Effector memory CD4-positive, alpha-beta T cell (primary cell): ENCODE results near the gene SH2D3A.
"Not testable (repeated sequence)": the region's sequence is repeated elsewhere in the genome, so short reads cannot be mapped to it uniquely, and the experiment has no call there.

ENCODE experiments used
- DNase-seq, 3 donors: peaks; one replicate each; pipeline ENCODE4 v3.0.0-alpha.2; 2020
- H3K27ac ChIP-seq: 2 replicates; pipeline ENCODE4 v1.7.0; 2013; ENCODE audit warnings: mild to moderate bottlenecking, low read length, moderate library complexity; ENCODE audit not compliant: insufficient read depth, poor library complexity, severe bottlenecking
- H3K27me3 ChIP-seq: replicated peaks from 2 replicates; pipeline ENCODE4 v1.7.0; 2013; ENCODE audit warnings: mild to moderate bottlenecking, low read length; ENCODE audit not compliant: insufficient read depth, control insufficient read depth, poor library complexity, severe bottlenecking
- H3K36me3 ChIP-seq: 2 replicates; pipeline ENCODE4 v1.7.0; 2013; ENCODE audit warnings: mild to moderate bottlenecking, low read length, moderate library complexity; ENCODE audit not compliant: control insufficient read depth, insufficient read depth
- H3K4me1 ChIP-seq: 2 replicates; pipeline ENCODE4 v1.7.0; 2013; ENCODE audit warnings: low read length, mild to moderate bottlenecking; ENCODE audit not compliant: control insufficient read depth, insufficient read depth, poor library complexity, severe bottlenecking
- H3K4me3 ChIP-seq: 2 replicates; pipeline ENCODE4 v1.7.0; 2013; ENCODE audit warnings: low read length, low read depth, mild to moderate bottlenecking; ENCODE audit not compliant: insufficient read depth, poor library complexity, severe bottlenecking
- H3K9me3 ChIP-seq: 2 replicates; pipeline ENCODE4 v1.7.0; 2013; ENCODE audit warnings: mild to moderate bottlenecking, low read length, moderate library complexity; ENCODE audit not compliant: control insufficient read depth

Gene SH2D3A

DNA sequence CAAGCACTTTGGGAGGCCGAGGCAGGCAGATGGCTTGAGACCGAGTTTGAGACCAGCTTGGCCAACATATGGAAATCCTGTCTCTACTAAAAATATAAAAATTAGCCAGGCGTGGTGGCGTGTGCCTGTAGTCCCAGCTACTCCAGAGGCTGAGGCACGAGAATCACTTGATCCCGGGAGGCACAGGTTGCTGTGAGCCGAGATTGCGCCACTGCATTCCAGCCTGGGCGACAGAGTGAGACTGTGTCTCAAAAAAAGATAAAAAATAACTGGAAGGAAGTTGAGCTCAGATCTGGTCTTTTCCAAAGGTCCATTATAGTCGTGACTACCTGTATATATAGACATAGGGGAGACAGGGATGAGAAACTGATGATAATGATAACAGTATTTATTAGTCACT, 18.7 kb downstream of the SH2D3A start:
- H3K27ac ChIP-seq, H3K27me3 ChIP-seq, DNase-seq, H3K4me1 ChIP-seq, H3K9me3 ChIP-seq, H3K4me3 ChIP-seq: not testable (repeated sequence)
- H3K36me3 ChIP-seq, result peaks cover 60% of the 10 kb centered on the region

DNA sequence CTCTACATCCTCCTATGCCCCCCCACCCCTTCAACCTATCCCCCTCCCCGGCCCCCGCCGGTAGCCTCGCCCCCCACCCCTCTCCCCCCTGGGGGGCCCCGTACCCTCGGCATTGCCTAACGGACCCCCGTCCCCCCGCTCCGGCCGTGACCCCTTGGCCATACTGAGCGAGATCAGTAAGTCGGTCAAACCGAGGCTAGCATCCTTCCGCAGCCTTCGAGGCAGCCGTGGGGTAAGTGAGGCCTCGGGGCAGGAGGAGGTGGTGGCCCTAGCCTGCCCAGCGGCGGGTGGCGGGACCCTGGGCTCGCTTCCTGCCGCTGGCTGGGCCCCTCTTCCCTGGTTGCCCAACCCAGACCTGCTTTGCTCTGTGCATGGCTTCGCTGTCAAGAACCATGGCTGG, 21.3 kb downstream of the SH2D3A start:
- H3K4me1 ChIP-seq, result peaks cover 2% of the 10 kb centered on the region
- H3K27ac ChIP-seq, result no peak overlapping the region
- DNase-seq, result no peak
- no peaks in the 10 kb centered on the region for H3K27me3 ChIP-seq
- no peaks in the 10 kb centered on the region for H3K9me3 ChIP-seq
- H3K36me3 ChIP-seq, result peaks cover 42% of the 10 kb centered on the region
- no peak overlapping the region for H3K4me3 ChIP-seq

- H3K4me1 ChIP-seq, result peaks cover 16% of the 10 kb centered on the region
- no peak overlapping the region for H3K27ac ChIP-seq
Measured at GRCh38 chr19:6744381-6745301, 22.6 kb downstream of the SH2D3A start.

GRCh38 chr19:6743714-6744380, 23.4 kb downstream of the SH2D3A start:
- DNase-seq, result no peak
- Histone ChIP-seq H3K36me3 (peaks cover 29% of the 10 kb centered on the region), H3K9me3 (no peaks in the 10 kb centered on the region), H3K27me3 (no peaks in the 10 kb centered on the region), H3K27ac (no peak overlapping the region), H3K4me3 (no peak overlapping the region), H3K4me1 (peaks cover 21% of the 10 kb centered on the region)

More at GRCh38 chr19:6744381-6745301, 22.6 kb downstream of the SH2D3A start:
- no peak overlapping the region for H3K4me3 ChIP-seq
- peaks cover 32% of the 10 kb centered on the region for H3K36me3 ChIP-seq
- no peak for DNase-seq
- no peaks in the 10 kb centered on the region for H3K27me3 ChIP-seq
- no peaks in the 10 kb centered on the region for H3K9me3 ChIP-seq

DNA sequence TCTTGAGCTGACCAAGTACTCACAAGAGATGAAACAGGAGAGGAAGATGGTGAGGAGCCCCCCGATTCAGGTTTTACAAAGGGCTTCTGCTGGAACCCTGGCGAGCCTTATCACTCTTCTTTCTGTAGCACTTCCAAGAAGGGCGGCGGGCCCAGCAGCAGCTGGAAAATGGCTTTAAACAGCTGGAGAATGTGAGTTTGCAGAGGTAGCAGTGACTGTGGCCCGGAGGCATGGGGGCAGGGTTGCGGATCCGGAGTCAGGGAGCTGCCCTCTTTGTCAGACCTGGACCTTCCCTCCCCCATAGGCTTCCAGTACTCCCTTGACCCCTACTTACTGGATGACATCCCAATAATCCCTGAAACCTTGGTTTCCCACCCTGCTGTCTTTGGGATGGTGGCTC, 24.2 kb downstream of the SH2D3A start:
- Histone ChIP-seq H3K27ac (no peak overlapping the region), H3K27me3 (no peaks in the 10 kb centered on the region), H3K9me3 (no peaks in the 10 kb centered on the region), H3K4me3 (no peak overlapping the region), H3K36me3 (peaks cover 22% of the 10 kb centered on the region), H3K4me1 (peaks cover 29% of the 10 kb centered on the region)
- DNase-seq, result no peak

GRCh38 chr19:6740589-6741343, 26.5 kb downstream of the SH2D3A start:
- H3K27me3 ChIP-seq, result no peaks in the 10 kb centered on the region
- peaks cover 41% of the 10 kb centered on the region for H3K4me1 ChIP-seq
- H3K27ac ChIP-seq, result peak overlapping the region; percentile 28
- H3K4me3 ChIP-seq, result peak overlapping the region; percentile 58
- H3K36me3 ChIP-seq, result peaks cover 7% of the 10 kb centered on the region
- H3K9me3 ChIP-seq, result no peaks in the 10 kb centered on the region
- DNase-seq, result peak in 2 of 3 donors; percentile 6 to 13

- H3K27me3 ChIP-seq, result no peaks in the 10 kb centered on the region
- no peaks in the 10 kb centered on the region for H3K9me3 ChIP-seq
- peak overlapping the region; percentile 58 for H3K4me3 ChIP-seq
- H3K4me1 ChIP-seq, result peaks cover 41% of the 10 kb centered on the region
- DNase-seq, result no peak
- peak overlapping the region; percentile 46 for H3K27ac ChIP-seq
- H3K36me3 ChIP-seq, result peaks cover under 1% of the 10 kb centered on the region
Measured at GRCh38 chr19:6739883-6740588, 27.2 kb downstream of the SH2D3A start.

DNA sequence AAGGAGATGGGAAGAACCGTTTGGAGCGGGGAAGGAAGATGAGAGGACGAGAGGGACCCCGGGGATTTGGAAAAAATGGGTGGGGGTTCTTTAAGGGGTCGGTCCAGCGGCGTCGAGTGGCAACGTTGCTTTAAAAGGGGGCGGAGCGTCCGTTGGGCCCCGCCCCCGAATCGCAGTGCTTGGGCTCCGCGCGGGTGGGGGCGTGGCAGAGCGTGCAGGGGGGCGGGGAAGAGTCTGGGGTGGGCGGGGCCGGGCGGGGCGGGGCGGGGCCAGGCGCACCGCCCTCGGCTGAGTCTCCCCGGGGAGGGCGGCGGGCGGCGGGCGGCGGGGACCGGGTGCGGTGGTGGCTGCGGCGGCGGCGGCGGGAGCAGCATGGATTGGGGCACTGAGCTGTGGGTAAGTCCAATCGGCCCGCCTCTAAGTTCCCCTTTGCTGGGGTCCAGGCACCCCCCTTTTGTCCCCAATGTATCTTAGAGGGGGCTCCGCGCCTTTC, 27.8 kb downstream of the SH2D3A start, which contains the start of gene TRIP10:
TSS of gene TRIP10 (plus strand) at position 291 of the 493 bp plus-strand sequence. CDS start at position 373, 82 bp downstream.
- Histone ChIP-seq H3K27ac (peak within 1 kb of the TSS; percentile 56), H3K9me3 (no peaks in the 10 kb centered on the region), H3K4me3 (peak within 1 kb of the TSS; percentile 58), H3K4me1 (peaks cover 41% of the 10 kb centered on the region), H3K36me3 (no peaks in the 10 kb centered on the region), H3K27me3 (no peaks in the 10 kb centered on the region)
- peak; percentile 75 to 85 (median 81) for DNase-seq

GRCh38 chr19:6738787-6739389, 28.3 kb downstream of the SH2D3A start:
- Histone ChIP-seq H3K36me3 (no peaks in the 10 kb centered on the region), H3K27me3 (no peaks in the 10 kb centered on the region), H3K9me3 (no peaks in the 10 kb centered on the region), H3K4me3 (peak overlapping the region; percentile 52), H3K4me1 (peaks cover 41% of the 10 kb centered on the region), H3K27ac (peak overlapping the region; percentile 56)
- peak in 1 of 3 donors; percentile 32 for DNase-seq
